Endothelial cell of umbilical vein (primary cell): ENCODE results near the gene MRGPRG. TPM values are rescaled to one million over a fixed set of nuclear protein-coding genes. Genes with fewer than 3 reads are reported as not detected.

Source experiments
- BruUV-seq: library from RNA; stranded (reverse); fragments of 400-500 nt; replicated peaks from 2 replicates; lab custom pipeline; 2021; lab: Mats Ljungman, UMichigan
- CTCF ChIA-PET: fragments of 300-600, 350-600 bp; sonication (Branson Sonifier 250); formaldehyde crosslinking; loops from one replicate; lab custom pipeline; 2021; ENCODE audit warnings: antibody characterized with exemption, inconsistent platforms; lab: Charles Lee
- POLR2A ChIA-PET: fragments of 300-600, 350-600 bp; sonication (Branson Sonifier 250); formaldehyde crosslinking; loops from one replicate; lab custom pipeline; 2021; ENCODE audit warnings: antibody characterized with exemption, inconsistent platforms; lab: Charles Lee
- DNase-seq: peaks from one replicate; pipeline ENCODE4 v3.0.0-alpha.2; 2011; ENCODE audit warnings: low read depth, low spot score
- FAIRE-seq: peaks from 2 replicates; lab custom pipeline; 2011; peaks lifted over from hg19 to GRCh38; lab: Jason Lieb, UNC
- H2AFZ ChIP-seq: 2 replicates; pipeline ENCODE4 v1.6.0; 2012; ENCODE audit warnings: low read depth, low read length, control low read depth, inconsistent platforms
- H3K27ac ChIP-seq: 2 replicates; pipeline ENCODE4 v1.5.1; 2011; ENCODE audit warnings: low read depth, mild to moderate bottlenecking, control low read depth, low read length, moderate library complexity; ENCODE audit not compliant: insufficient read depth
- H3K27me3 ChIP-seq, 2 experiments: 2 replicates each; pipeline versions ENCODE4 v1.6.0 to v1.6.1; 2011; ENCODE audit warnings: low read length in 2 of 2, mixed read lengths in 1 of 2; ENCODE audit not compliant: control insufficient read depth in 2 of 2, insufficient read depth in 2 of 2
- H3K36me3 ChIP-seq, 2 experiments: 2 replicates in 1 of 2; 3 replicates in 1 of 2; pipeline ENCODE4 v1.5.1; 2011; ENCODE audit warnings: low read length in 2 of 2, mild to moderate bottlenecking in 1 of 2, moderate library complexity in 1 of 2; ENCODE audit not compliant: control insufficient read depth in 2 of 2, insufficient read depth in 2 of 2; ENCODE audit errors: extremely low read depth in 1 of 2
- H3K4me1 ChIP-seq: 3 replicates; pipeline ENCODE4 v1.5.1; 2011; ENCODE audit warnings: mild to moderate bottlenecking, low read length; ENCODE audit not compliant: control insufficient read depth, insufficient read depth; ENCODE audit errors: extremely low read depth
- H3K4me2 ChIP-seq: 2 replicates; pipeline ENCODE4 v1.6.1; 2011; ENCODE audit warnings: low read length, control low read depth, mixed read lengths; ENCODE audit not compliant: insufficient read depth
- H3K4me3 ChIP-seq, 3 experiments: fragments of 200-600 bp in 1 of 3; sonication (generic), shearing (Covaris generic) in 1 of 3; replicated peaks in 1 of 3; 2 replicates each; pipeline ENCODE4 v1.5.1; 2011 to 2016; ENCODE audit warnings: control low read depth in 3 of 3, low read length in 3 of 3, mild to moderate bottlenecking in 2 of 3, inconsistent platforms in 1 of 3, low read depth in 1 of 3, moderate library complexity in 1 of 3; ENCODE audit not compliant: insufficient read depth in 1 of 3
- H3K79me2 ChIP-seq: 2 replicates; pipeline ENCODE4 v1.6.0; 2012; ENCODE audit warnings: low read length, inconsistent platforms; ENCODE audit not compliant: control insufficient read depth, insufficient read depth
- H3K9ac ChIP-seq: replicated peaks from 2 replicates; pipeline ENCODE3; 2011; ENCODE audit warnings: low read length, control low read depth; ENCODE audit not compliant: insufficient read depth; ENCODE audit errors: extremely low read depth
- H3K9me1 ChIP-seq: replicated peaks from 3 replicates; pipeline ENCODE4 v1.6.0; 2011; ENCODE audit warnings: mild to moderate bottlenecking, low read length; ENCODE audit not compliant: control insufficient read depth, insufficient read depth; ENCODE audit errors: extremely low read depth
- H3K9me3 ChIP-seq: replicated peaks from 2 replicates; pipeline ENCODE4 v1.5.1; 2012; ENCODE audit warnings: low read length, inconsistent platforms; ENCODE audit not compliant: control insufficient read depth, insufficient read depth
- H4K20me1 ChIP-seq: replicated peaks from 2 replicates; pipeline ENCODE3; 2011; ENCODE audit warnings: mild to moderate bottlenecking, low read length; ENCODE audit not compliant: control insufficient read depth, insufficient read depth; ENCODE audit errors: extremely low read depth
- EZH2 ChIP-seq: IDR thresholded peaks from 2 replicates; pipeline ENCODE4 v1.6.1; 2012; ENCODE audit warnings: borderline replicate concordance, low read depth, mild to moderate bottlenecking, moderate library complexity, low read length, inconsistent platforms; ENCODE audit not compliant: severe bottlenecking
- FOS ChIP-seq: IDR thresholded peaks from 2 replicates; pipeline ENCODE4 v1.6.1; 2011; ENCODE audit warnings: mild to moderate bottlenecking, low read length, moderate library complexity, borderline replicate concordance; ENCODE audit not compliant: insufficient read depth
- GATA2 ChIP-seq: IDR thresholded peaks from 2 replicates; pipeline ENCODE4 v1.7.0; 2011; ENCODE audit warnings: low read depth, mild to moderate bottlenecking, moderate library complexity, mixed read lengths, low read length; ENCODE audit not compliant: insufficient read length, insufficient read depth
- JUN ChIP-seq: IDR thresholded peaks from 2 replicates; pipeline ENCODE4 v1.6.1; 2011; ENCODE audit warnings: borderline replicate concordance, low read depth; ENCODE audit not compliant: insufficient read length, insufficient read depth
- MYC ChIP-seq: IDR thresholded peaks from one replicate; pipeline ENCODE4 v1.6.1; 2011; ENCODE audit warnings: mild to moderate bottlenecking, low read depth, low read length
- POLR2A ChIP-seq: IDR thresholded peaks from 2 replicates; pipeline ENCODE4 v1.6.1; 2012; ENCODE audit warnings: low read depth, mild to moderate bottlenecking, control low read depth, low read length
- POLR2AphosphoS5 ChIP-seq: IDR thresholded peaks from 2 replicates; pipeline ENCODE4 v1.6.1; 2012; ENCODE audit warnings: low read depth, mild to moderate bottlenecking, control low read depth, low read length, moderate library complexity; ENCODE audit not compliant: insufficient read depth
- dilution Hi-C: fragments of 300-500 bp; cut with MboI; formaldehyde crosslinking; loops from one replicate; pipeline ENCODE4 v1.15.0; 2019; ENCODE audit warnings: low sequenced_read_pairs; ENCODE audit not compliant: extremely low pct_ligation_motif_present
- intact Hi-C: fragments of 100-400 bp; cut with micrococcal nuclease; formaldehyde crosslinking; loops from one replicate; pipeline ENCODE4 v1.10.0; 2022
- polyA plus RNA-seq, 4 experiments: library from polyadenylated mRNA; depleted of rRNA in 3 of 4; stranded (reverse) in 3 of 4; unstranded in 1 of 4; fragments of >200 nt; gene quantifications; 2 replicates each; pipeline versions ENCODE4 v1.2.1 to v1.2.3, GENCODE V29; 2011 to 2012; ENCODE audit warnings: missing spikeins in 1 of 4
- total RNA-seq: library from RNA; stranded (reverse); gene quantifications from 2 replicates; pipeline ENCODE4 v1.2.3, GENCODE V29; 2021
- TF ChIP-seq, protein P1 (sequence below), 2 donors: IDR thresholded peaks; 1 replicate in 1 of 2; 2 replicates in 1 of 2; pipeline ENCODE4 v1.5.1; 2011; ENCODE audit warnings: low read length in 2 of 2, mild to moderate bottlenecking in 2 of 2, moderate library complexity in 2 of 2, control low read depth in 1 of 2, inconsistent platforms in 1 of 2, low read depth in 1 of 2; ENCODE audit not compliant: insufficient read depth in 1 of 2; ENCODE audit errors: extremely low read depth in 1 of 2
- TF ChIP-seq, protein P2 (sequence below): IDR thresholded peaks from 2 replicates; pipeline ENCODE4 v1.6.1; 2011; ENCODE audit not compliant: insufficient read depth, insufficient read length

Gene MRGPRG
- total and polyA plus RNA-seq, 2 donors (not counting 3 experiments of a cell fraction or from before 2014, with no cell fraction given): not detected

DNA sequence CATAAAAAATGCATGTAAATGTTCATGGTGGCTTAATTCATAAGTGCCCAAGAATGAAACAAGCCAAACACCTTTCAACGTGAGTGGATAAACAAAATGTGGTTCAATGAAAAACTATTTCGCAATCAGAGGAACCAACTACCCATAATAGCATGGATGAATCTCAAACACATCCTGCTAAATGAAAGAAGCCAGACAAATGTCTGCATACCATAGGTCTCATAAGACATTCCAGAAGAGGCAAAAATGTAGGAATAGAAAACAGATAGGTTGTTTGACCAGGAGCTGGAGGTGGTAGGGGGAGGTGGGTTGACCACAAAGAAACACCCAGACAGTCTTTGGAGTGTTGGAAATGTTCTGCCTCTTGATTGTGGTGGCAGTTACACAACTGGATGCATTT lies 40.3 kb downstream of the MRGPRG start:
- no peaks in the 10 kb centered on the region for H3K36me3 ChIP-seq
- H3K27me3 ChIP-seq: no peaks in the 10 kb centered on the region
- H4K20me1 ChIP-seq: no peaks in the 10 kb centered on the region
- H3K9me3 ChIP-seq: no peaks in the 10 kb centered on the region
- H3K9me1 ChIP-seq: no peaks in the 10 kb centered on the region
- FAIRE-seq: no peak
- BruUV-seq: no TSS peak
- ChIA-PET CTCF (no interaction called here), POLR2A (no interaction called here)
- H2AFZ ChIP-seq: no peak overlapping the region
- no peaks in the 10 kb centered on the region for H3K79me2 ChIP-seq
- H3K9ac ChIP-seq: no peak overlapping the region
- H3K4me1 ChIP-seq: no peaks in the 10 kb centered on the region
- dilution Hi-C loops: no loop called here
- no peak for DNase-seq
- no peak overlapping the region for H3K4me3 ChIP-seq
- H3K27ac ChIP-seq: no peak overlapping the region
- H3K4me2 ChIP-seq: no peak overlapping the region
- intact Hi-C loops: no loop called here
- TF ChIP-seq GATA2 (no peak), JUN (no peak), EZH2 (no peak)

DNA sequence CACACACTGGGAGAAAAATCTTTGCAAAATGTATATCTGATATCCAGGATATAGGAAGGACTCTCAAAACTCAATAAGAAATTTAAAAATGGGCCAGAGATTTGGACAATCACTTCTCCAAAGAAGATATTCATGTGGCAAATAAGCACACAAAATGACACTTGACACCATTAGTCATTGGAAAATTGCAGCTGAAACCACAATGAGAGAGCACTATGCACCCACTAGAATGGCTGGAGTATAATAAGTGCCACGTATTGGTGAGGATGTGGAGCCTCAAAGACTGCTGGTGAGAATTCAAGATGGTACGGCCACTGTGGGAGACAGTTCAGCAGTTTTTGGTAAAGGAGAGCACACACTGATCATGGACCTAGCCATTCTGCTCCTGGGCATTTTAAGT lies 40.7 kb downstream of the MRGPRG start:
- POLR2A ChIA-PET: no interaction called here
- CTCF ChIA-PET: no interaction called here
- Histone ChIP-seq H4K20me1 (no peaks in the 10 kb centered on the region), H3K9me3 (no peaks in the 10 kb centered on the region), H3K27me3 (no peaks in the 10 kb centered on the region), H3K4me1 (no peaks in the 10 kb centered on the region), H3K4me2 (no peak overlapping the region), H3K79me2 (no peaks in the 10 kb centered on the region), H3K4me3 (no peak overlapping the region), H3K9me1 (no peaks in the 10 kb centered on the region), H3K27ac (no peak overlapping the region), H3K36me3 (no peaks in the 10 kb centered on the region), H2AFZ (no peak overlapping the region), H3K9ac (no peak overlapping the region)
- TF ChIP-seq, protein P1, sequence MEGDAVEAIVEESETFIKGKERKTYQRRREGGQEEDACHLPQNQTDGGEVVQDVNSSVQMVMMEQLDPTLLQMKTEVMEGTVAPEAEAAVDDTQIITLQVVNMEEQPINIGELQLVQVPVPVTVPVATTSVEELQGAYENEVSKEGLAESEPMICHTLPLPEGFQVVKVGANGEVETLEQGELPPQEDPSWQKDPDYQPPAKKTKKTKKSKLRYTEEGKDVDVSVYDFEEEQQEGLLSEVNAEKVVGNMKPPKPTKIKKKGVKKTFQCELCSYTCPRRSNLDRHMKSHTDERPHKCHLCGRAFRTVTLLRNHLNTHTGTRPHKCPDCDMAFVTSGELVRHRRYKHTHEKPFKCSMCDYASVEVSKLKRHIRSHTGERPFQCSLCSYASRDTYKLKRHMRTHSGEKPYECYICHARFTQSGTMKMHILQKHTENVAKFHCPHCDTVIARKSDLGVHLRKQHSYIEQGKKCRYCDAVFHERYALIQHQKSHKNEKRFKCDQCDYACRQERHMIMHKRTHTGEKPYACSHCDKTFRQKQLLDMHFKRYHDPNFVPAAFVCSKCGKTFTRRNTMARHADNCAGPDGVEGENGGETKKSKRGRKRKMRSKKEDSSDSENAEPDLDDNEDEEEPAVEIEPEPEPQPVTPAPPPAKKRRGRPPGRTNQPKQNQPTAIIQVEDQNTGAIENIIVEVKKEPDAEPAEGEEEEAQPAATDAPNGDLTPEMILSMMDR (IDR thresholded peaks at IDR 0.05; ENCODE audit: extremely low read depth in 1 of 2, insufficient read depth in 1 of 2, low read depth in 1 of 2, low read length in 2 of 2): no peak
- TF ChIP-seq FOS (no peak), POLR2A (no peak), EZH2 (no peak), POLR2AphosphoS5 (no peak), MYC (no peak), JUN (no peak), GATA2 (no peak)
- TF ChIP-seq, protein P2, sequence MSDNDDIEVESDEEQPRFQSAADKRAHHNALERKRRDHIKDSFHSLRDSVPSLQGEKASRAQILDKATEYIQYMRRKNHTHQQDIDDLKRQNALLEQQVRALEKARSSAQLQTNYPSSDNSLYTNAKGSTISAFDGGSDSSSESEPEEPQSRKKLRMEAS: no peak
- DNase-seq (no peak), FAIRE-seq (no peak)
- BruUV-seq: no TSS peak
- dilution Hi-C loops: no loop called here
- intact Hi-C loops: no loop called here
